Right lobe of liver (tissue), 4 donors: ENCODE measurements around the gene STXBP6.

Source experiments
- POLR2A ChIP-seq: fragments of 450-650 bp; IDR thresholded peaks from one replicate; pipeline ENCODE4 v1.6.1; 2017; ENCODE audit warnings: antibody characterized with exemption, mild to moderate bottlenecking
- TF ChIP-seq, protein P1 (sequence below), 4 donors: fragments of 200-600 bp in 3 of 4; fragments of 450-650 bp in 1 of 4; IDR thresholded peaks; one replicate each; pipeline versions ENCODE4 v1.5.1 to v1.8.0; 2016 to 2022; ENCODE audit warnings: antibody characterized with exemption in 4 of 4, mild to moderate bottlenecking in 2 of 4
- donor health status: DM: no; HTN: no; CAD: no.
- donor health status: DM: no; HTN: no; CAD: no.
- donor health status: DM: no; HTN: yes; CAD: no.

DNA sequence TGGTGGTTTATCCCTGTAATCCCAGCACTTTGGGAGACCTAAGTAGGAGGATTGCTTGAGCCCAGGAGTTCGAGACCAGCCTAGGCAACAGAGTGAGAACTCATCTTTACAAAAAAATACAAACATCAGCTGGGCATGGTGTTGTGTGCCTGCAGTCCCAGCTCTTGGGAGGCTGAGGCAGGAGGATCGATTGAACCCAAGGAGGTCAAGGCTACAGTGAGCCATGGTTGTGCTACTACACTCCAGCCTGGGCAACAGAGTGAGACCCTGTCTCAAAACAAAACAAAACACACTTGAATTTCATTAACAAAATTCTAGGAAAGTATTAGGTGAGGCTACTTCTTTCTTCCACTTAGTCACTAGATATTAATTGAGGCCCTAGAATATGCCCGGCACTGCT, 77.1 kb downstream of the STXBP6 start:
- TF ChIP-seq, protein P1, sequence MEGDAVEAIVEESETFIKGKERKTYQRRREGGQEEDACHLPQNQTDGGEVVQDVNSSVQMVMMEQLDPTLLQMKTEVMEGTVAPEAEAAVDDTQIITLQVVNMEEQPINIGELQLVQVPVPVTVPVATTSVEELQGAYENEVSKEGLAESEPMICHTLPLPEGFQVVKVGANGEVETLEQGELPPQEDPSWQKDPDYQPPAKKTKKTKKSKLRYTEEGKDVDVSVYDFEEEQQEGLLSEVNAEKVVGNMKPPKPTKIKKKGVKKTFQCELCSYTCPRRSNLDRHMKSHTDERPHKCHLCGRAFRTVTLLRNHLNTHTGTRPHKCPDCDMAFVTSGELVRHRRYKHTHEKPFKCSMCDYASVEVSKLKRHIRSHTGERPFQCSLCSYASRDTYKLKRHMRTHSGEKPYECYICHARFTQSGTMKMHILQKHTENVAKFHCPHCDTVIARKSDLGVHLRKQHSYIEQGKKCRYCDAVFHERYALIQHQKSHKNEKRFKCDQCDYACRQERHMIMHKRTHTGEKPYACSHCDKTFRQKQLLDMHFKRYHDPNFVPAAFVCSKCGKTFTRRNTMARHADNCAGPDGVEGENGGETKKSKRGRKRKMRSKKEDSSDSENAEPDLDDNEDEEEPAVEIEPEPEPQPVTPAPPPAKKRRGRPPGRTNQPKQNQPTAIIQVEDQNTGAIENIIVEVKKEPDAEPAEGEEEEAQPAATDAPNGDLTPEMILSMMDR (IDR thresholded peaks at IDR 0.05), result no peak
- TF ChIP-seq POLR2A, result no peak
